ENCODE measurements around the gene ESRRB. TPM values are rescaled to one million over a fixed set of nuclear protein-coding genes. Genes with fewer than 3 reads are reported as not detected.

Gene ESRRB
- total RNA-seq, 1 donor from 2014 or later, result not detected

DNA sequence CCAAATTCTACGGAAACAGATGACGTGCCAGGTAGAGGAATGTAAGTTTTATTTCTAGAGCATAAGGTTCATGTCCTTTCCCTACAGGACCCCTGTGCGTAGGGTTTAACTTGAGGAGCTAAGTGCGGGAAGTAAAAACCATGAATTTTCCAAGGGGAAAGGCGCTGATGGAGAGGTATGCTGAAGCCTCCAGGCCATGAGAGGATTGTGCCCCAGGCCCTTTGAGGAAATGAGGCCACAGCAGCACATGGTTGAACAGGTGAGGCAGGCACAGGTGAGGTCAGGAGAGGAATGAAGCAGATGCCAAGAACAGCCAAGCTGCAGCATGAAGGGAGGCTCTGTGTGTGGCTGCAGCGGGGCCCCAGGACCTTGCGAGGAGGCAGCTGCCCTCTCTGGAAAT is 14.7 kb downstream of the ESRRB start:
- Mint-ChIP-seq H3K4me3 (ENCODE audit: unreplicated experiment) (no peak overlapping the region), H3K9me3 (ENCODE audit: unreplicated experiment) (no peaks in the 10 kb centered on the region), H3K27ac (ENCODE audit: unreplicated experiment) (no peak overlapping the region), H3K36me3 (ENCODE audit: unreplicated experiment) (no peaks in the 10 kb centered on the region), H3K27me3 (ENCODE audit: unreplicated experiment) (peaks cover 19% of the 10 kb centered on the region), H3K4me1 (ENCODE audit: unreplicated experiment) (no peaks in the 10 kb centered on the region)
- no peak for DNase-seq (ENCODE audit: extremely low spot score, unreplicated experiment)
- TF ChIP-seq, protein P1, sequence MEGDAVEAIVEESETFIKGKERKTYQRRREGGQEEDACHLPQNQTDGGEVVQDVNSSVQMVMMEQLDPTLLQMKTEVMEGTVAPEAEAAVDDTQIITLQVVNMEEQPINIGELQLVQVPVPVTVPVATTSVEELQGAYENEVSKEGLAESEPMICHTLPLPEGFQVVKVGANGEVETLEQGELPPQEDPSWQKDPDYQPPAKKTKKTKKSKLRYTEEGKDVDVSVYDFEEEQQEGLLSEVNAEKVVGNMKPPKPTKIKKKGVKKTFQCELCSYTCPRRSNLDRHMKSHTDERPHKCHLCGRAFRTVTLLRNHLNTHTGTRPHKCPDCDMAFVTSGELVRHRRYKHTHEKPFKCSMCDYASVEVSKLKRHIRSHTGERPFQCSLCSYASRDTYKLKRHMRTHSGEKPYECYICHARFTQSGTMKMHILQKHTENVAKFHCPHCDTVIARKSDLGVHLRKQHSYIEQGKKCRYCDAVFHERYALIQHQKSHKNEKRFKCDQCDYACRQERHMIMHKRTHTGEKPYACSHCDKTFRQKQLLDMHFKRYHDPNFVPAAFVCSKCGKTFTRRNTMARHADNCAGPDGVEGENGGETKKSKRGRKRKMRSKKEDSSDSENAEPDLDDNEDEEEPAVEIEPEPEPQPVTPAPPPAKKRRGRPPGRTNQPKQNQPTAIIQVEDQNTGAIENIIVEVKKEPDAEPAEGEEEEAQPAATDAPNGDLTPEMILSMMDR (IDR thresholded peaks at IDR 0.05), result no peak

- TF ChIP-seq, protein P1 (IDR thresholded peaks at IDR 0.05), result no peak
- H3K4me1 Mint-ChIP-seq (ENCODE audit: unreplicated experiment), result no peaks in the 10 kb centered on the region
- H3K27ac Mint-ChIP-seq (ENCODE audit: unreplicated experiment), result no peak overlapping the region
- no peak for DNase-seq (ENCODE audit: extremely low spot score, unreplicated experiment)
- peaks cover 14% of the 10 kb centered on the region for H3K27me3 Mint-ChIP-seq (ENCODE audit: unreplicated experiment)
- no peaks in the 10 kb centered on the region for H3K36me3 Mint-ChIP-seq (ENCODE audit: unreplicated experiment)
- H3K9me3 Mint-ChIP-seq (ENCODE audit: unreplicated experiment), result no peaks in the 10 kb centered on the region
- no peak overlapping the region for H3K4me3 Mint-ChIP-seq (ENCODE audit: unreplicated experiment)
Measured at GRCh38 chr14:76391981-76392690, 16.2 kb downstream of the ESRRB start.

DNA sequence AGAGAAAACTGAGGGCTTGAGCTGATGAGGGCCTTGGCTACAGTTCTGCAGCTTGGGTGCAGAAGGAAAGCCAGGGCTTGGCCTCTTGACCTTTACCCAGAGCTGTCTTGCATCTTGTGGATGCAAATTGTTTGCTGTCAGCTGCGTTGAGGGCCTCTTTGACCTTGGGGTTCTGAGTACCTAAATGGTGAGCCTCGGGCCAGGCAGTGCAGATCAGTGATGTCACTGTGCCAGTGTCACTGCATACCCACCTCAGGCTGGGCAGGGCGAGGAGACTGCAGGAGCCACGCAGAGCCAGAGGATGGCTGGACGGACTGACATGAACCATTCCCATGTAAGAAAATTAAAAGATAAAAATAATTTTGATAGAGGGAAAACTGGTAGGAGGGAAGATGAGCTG is 18.6 kb downstream of the ESRRB start:
- TF ChIP-seq, protein P1 (IDR thresholded peaks at IDR 0.05), result no peak
- DNase-seq (ENCODE audit: extremely low spot score, unreplicated experiment), result no peak
- no peak overlapping the region for H3K27ac Mint-ChIP-seq (ENCODE audit: unreplicated experiment)
- H3K4me3 Mint-ChIP-seq (ENCODE audit: unreplicated experiment), result no peak overlapping the region
- no peaks in the 10 kb centered on the region for H3K36me3 Mint-ChIP-seq (ENCODE audit: unreplicated experiment)
- peaks cover 20% of the 10 kb centered on the region for H3K27me3 Mint-ChIP-seq (ENCODE audit: unreplicated experiment)
- H3K4me1 Mint-ChIP-seq (ENCODE audit: unreplicated experiment), result no peaks in the 10 kb centered on the region
- H3K9me3 Mint-ChIP-seq (ENCODE audit: unreplicated experiment), result no peaks in the 10 kb centered on the region

DNA sequence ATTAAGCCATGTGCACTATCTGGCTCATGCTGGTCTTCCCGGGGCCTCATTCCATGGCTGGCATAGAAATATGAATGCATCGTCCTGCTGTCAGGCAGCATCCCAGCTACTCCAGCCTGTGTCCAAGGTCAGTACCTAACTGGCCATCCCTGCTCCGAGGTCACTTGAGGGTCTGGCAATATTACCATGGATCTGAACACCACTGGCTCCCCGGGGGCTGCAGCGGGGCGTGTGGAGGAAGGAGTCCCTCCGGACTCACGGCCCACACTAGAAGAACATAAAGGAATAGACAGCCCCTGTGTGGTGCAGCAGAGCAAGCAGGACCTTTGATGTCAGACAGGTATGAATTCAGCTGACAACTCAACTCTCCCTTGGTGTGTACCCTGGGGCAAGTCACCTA is 19.2 kb downstream of the ESRRB start:
- Mint-ChIP-seq H3K27me3 (ENCODE audit: unreplicated experiment) (peaks cover 17% of the 10 kb centered on the region), H3K4me3 (ENCODE audit: unreplicated experiment) (no peak overlapping the region), H3K36me3 (ENCODE audit: unreplicated experiment) (no peaks in the 10 kb centered on the region), H3K4me1 (ENCODE audit: unreplicated experiment) (no peaks in the 10 kb centered on the region), H3K9me3 (ENCODE audit: unreplicated experiment) (no peaks in the 10 kb centered on the region), H3K27ac (ENCODE audit: unreplicated experiment) (no peak overlapping the region)
- no peak for DNase-seq (ENCODE audit: extremely low spot score, unreplicated experiment)
- TF ChIP-seq, protein P1 (IDR thresholded peaks at IDR 0.05), result no peak

DNA sequence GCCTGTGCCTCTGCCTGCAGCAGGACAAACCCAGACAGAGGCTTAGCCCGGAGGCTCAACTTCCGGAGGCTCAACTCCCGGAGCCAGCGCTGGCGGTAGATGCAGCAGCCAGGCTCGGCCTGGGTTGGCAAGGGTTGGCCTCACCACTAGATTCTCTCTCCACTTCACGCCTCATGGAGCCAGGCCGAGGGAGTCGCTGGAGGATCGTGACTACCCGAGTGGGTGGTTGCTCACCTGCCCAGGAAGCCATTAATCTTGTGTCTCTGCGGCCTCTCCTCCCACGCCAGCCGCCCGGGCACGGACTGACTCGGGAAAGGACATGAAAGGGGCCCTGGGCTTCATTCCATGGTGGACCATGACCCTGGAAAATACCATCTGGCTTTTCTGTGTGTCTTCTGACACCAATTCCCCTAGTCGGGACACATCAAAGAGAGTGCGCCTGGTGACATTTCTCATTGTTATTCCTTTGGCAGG is 20.8 kb downstream of the ESRRB start:
- peaks cover 21% of the 10 kb centered on the region for H3K27me3 Mint-ChIP-seq (ENCODE audit: unreplicated experiment)
- TF ChIP-seq, protein P1 (IDR thresholded peaks at IDR 0.05), result no peak
- no peaks in the 10 kb centered on the region for H3K4me1 Mint-ChIP-seq (ENCODE audit: unreplicated experiment)
- no peak overlapping the region for H3K4me3 Mint-ChIP-seq (ENCODE audit: unreplicated experiment)
- H3K27ac Mint-ChIP-seq (ENCODE audit: unreplicated experiment), result no peak overlapping the region
- H3K9me3 Mint-ChIP-seq (ENCODE audit: unreplicated experiment), result no peaks in the 10 kb centered on the region
- H3K36me3 Mint-ChIP-seq (ENCODE audit: unreplicated experiment), result no peaks in the 10 kb centered on the region
- no peak for DNase-seq (ENCODE audit: extremely low spot score, unreplicated experiment)

All from osteocyte (in vitro differentiated cells).